ENCODE measurements around the gene ARHGAP11A.

Gene ARHGAP11A

GRCh38 chr15:32668942-32669341, 53.6 kb downstream of the ARHGAP11A start:
- no peak overlapping the region for H3K9ac ChIP-seq (ENCODE audit: low read depth, low read length)
- H3K36me3 ChIP-seq (ENCODE audit: insufficient read depth, low read length), result no peaks in the 10 kb centered on the region
- H3K4me3 ChIP-seq (ENCODE audit: low read depth in 1 of 2, low read length in 2 of 2), result no peak overlapping the region
- H3K4me1 ChIP-seq (ENCODE audit: insufficient read depth, low read length), result no peaks in the 10 kb centered on the region
- H2AFZ ChIP-seq (ENCODE audit: low read depth, low read length), result no peak overlapping the region
- H3K27me3 ChIP-seq (ENCODE audit: insufficient read depth, low read length, poor library complexity), result no peaks in the 10 kb centered on the region
- no peak overlapping the region for H3K27ac ChIP-seq (ENCODE audit: low read length)
- no peaks in the 10 kb centered on the region for H3K9me3 ChIP-seq (ENCODE audit: insufficient read depth, low read length, severe bottlenecking)
- H3K4me2 ChIP-seq (ENCODE audit: insufficient read depth, low read length), result no peak overlapping the region
- DNase-seq, result no peak
- no peak for ATAC-seq (ENCODE audit: insufficient read depth, low read depth)
- TF ChIP-seq EZH2 (IDR thresholded peaks at IDR 0.05; ENCODE audit: borderline replicate concordance, low read depth, low read length, severe bottlenecking), result no peak
- no peak for TF ChIP-seq CTCF (IDR thresholded peaks at IDR 0.05; ENCODE audit: borderline replicate concordance, extremely low read depth, low read length, poor library complexity, severe bottlenecking)
- H3K79me2 ChIP-seq (ENCODE audit: insufficient read depth, low read length), result no peaks in the 10 kb centered on the region
- H4K20me1 ChIP-seq (ENCODE audit: insufficient read depth, low read length), result no peaks in the 10 kb centered on the region

- ATAC-seq (ENCODE audit: insufficient read depth, low read depth) (no peak), DNase-seq (no peak)
- H3K27me3 ChIP-seq (ENCODE audit: insufficient read depth, low read length, poor library complexity), result no peaks in the 10 kb centered on the region
- no peaks in the 10 kb centered on the region for H3K4me1 ChIP-seq (ENCODE audit: insufficient read depth, low read length)
- H3K79me2 ChIP-seq (ENCODE audit: insufficient read depth, low read length), result no peaks in the 10 kb centered on the region
- no peak overlapping the region for H3K4me3 ChIP-seq (ENCODE audit: low read depth in 1 of 2, low read length in 2 of 2)
- H3K36me3 ChIP-seq (ENCODE audit: insufficient read depth, low read length), result no peaks in the 10 kb centered on the region
- no peak overlapping the region for H3K4me2 ChIP-seq (ENCODE audit: insufficient read depth, low read length)
- no peaks in the 10 kb centered on the region for H4K20me1 ChIP-seq (ENCODE audit: insufficient read depth, low read length)
- no peak overlapping the region for H3K9ac ChIP-seq (ENCODE audit: low read depth, low read length)
- H2AFZ ChIP-seq (ENCODE audit: low read depth, low read length), result no peak overlapping the region
- H3K9me3 ChIP-seq (ENCODE audit: insufficient read depth, low read length, severe bottlenecking), result no peaks in the 10 kb centered on the region
- no peak overlapping the region for H3K27ac ChIP-seq (ENCODE audit: low read length)
- TF ChIP-seq CTCF (IDR thresholded peaks at IDR 0.05; ENCODE audit: borderline replicate concordance, extremely low read depth, low read length, poor library complexity, severe bottlenecking), result no peak
These were observed 54.8 kb downstream of the ARHGAP11A start for GRCh38 chr15:32669896-32670611.

GRCh38 chr15:32670623-32671022, 55.3 kb downstream of the ARHGAP11A start:
- H3K9me3 ChIP-seq (ENCODE audit: insufficient read depth, low read length, severe bottlenecking), result no peaks in the 10 kb centered on the region
- TF ChIP-seq CTCF (IDR thresholded peaks at IDR 0.05; ENCODE audit: borderline replicate concordance, extremely low read depth, low read length, poor library complexity, severe bottlenecking), result no peak
- H3K79me2 ChIP-seq (ENCODE audit: insufficient read depth, low read length), result no peaks in the 10 kb centered on the region
- no peak overlapping the region for H3K9ac ChIP-seq (ENCODE audit: low read depth, low read length)
- no peak overlapping the region for H3K27ac ChIP-seq (ENCODE audit: low read length)
- H4K20me1 ChIP-seq (ENCODE audit: insufficient read depth, low read length), result no peaks in the 10 kb centered on the region
- no peak overlapping the region for H3K4me3 ChIP-seq (ENCODE audit: low read depth in 1 of 2, low read length in 2 of 2)
- H3K36me3 ChIP-seq (ENCODE audit: insufficient read depth, low read length), result no peaks in the 10 kb centered on the region
- no peak overlapping the region for H3K4me2 ChIP-seq (ENCODE audit: insufficient read depth, low read length)
- no peaks in the 10 kb centered on the region for H3K27me3 ChIP-seq (ENCODE audit: insufficient read depth, low read length, poor library complexity)
- no peak for ATAC-seq (ENCODE audit: insufficient read depth, low read depth)
- no peak overlapping the region for H2AFZ ChIP-seq (ENCODE audit: low read depth, low read length)
- no peaks in the 10 kb centered on the region for H3K4me1 ChIP-seq (ENCODE audit: insufficient read depth, low read length)
- DNase-seq, result no peak

All from DND-41 (cell line).